GM12864 (cell line): ENCODE data around the gene RANBP3.

Source experiments
- DNase-seq: peaks from one replicate; pipeline ENCODE4 v3.0.0-alpha.2; 2011; ENCODE audit warnings: low read depth
- H3K4me3 ChIP-seq: 2 replicates; pipeline ENCODE4 v1.5.1; 2011; ENCODE audit warnings: mild to moderate bottlenecking, low read depth, low read length, control low read depth
- TF ChIP-seq, protein P1 (sequence below): IDR thresholded peaks from 2 replicates; pipeline ENCODE4 v1.5.1; 2011; ENCODE audit warnings: low read depth, mild to moderate bottlenecking, moderate library complexity, low read length, control low read depth, inconsistent platforms; ENCODE audit errors: missing control alignments

RANBP3 gene

GRCh38 chr19:5917431-5918107, 60.4 kb downstream of the RANBP3 start:
- no peak overlapping the region for H3K4me3 ChIP-seq
- TF ChIP-seq, protein P1, sequence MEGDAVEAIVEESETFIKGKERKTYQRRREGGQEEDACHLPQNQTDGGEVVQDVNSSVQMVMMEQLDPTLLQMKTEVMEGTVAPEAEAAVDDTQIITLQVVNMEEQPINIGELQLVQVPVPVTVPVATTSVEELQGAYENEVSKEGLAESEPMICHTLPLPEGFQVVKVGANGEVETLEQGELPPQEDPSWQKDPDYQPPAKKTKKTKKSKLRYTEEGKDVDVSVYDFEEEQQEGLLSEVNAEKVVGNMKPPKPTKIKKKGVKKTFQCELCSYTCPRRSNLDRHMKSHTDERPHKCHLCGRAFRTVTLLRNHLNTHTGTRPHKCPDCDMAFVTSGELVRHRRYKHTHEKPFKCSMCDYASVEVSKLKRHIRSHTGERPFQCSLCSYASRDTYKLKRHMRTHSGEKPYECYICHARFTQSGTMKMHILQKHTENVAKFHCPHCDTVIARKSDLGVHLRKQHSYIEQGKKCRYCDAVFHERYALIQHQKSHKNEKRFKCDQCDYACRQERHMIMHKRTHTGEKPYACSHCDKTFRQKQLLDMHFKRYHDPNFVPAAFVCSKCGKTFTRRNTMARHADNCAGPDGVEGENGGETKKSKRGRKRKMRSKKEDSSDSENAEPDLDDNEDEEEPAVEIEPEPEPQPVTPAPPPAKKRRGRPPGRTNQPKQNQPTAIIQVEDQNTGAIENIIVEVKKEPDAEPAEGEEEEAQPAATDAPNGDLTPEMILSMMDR = no peak
- no peak for DNase-seq

DNA sequence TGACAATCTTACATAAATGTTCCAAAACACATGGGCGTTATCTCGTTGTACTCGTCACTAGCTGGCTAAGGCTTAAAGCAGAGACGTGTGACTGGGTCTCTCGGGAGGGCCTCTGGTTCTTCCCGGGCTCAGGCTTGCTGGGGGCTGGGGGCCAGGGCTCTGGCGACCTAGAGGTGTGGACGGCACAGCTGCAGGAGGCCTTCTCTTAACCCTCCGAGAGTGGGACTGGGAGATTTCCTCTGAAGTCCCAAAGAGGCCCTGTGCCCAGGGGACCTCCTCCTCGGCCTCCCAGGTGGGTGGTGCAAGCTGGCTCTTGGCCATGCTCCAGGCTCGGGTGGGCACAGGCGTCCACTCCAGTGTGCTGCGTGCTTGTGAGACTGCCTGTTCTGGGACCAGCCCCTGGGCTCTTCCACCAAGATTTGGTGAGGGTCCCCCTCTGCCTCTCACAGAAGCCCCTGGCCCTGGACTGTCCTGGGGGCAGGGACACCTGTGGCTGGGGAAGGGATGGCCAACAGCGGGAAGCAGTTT, 61.7 kb downstream of the RANBP3 start:
- DNase-seq = no peak
- no peak overlapping the region for H3K4me3 ChIP-seq
- TF ChIP-seq, protein P1 = no peak

DNA sequence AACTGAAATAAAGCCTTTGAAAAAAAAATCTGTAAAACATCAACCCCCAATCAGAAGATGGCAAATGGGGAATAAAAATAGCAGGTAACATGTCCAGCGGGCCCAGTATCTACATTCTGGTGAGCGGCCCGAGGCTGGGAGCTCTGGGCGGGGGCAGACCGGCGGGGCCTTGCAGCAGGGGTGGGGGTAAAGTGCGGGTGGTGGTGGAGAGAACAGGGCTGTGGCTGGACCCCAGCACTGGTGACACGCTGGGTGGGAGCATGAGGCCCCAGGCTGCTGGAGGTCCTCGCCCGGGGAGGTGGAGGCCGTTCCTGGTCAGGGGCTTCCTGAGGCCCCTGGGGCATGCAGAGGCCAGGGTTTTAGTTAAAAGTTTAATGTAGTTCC, 62.2 kb downstream of the RANBP3 start:
- no peak overlapping the region for H3K4me3 ChIP-seq
- DNase-seq = no peak
- TF ChIP-seq, protein P1 = no peak

DNA sequence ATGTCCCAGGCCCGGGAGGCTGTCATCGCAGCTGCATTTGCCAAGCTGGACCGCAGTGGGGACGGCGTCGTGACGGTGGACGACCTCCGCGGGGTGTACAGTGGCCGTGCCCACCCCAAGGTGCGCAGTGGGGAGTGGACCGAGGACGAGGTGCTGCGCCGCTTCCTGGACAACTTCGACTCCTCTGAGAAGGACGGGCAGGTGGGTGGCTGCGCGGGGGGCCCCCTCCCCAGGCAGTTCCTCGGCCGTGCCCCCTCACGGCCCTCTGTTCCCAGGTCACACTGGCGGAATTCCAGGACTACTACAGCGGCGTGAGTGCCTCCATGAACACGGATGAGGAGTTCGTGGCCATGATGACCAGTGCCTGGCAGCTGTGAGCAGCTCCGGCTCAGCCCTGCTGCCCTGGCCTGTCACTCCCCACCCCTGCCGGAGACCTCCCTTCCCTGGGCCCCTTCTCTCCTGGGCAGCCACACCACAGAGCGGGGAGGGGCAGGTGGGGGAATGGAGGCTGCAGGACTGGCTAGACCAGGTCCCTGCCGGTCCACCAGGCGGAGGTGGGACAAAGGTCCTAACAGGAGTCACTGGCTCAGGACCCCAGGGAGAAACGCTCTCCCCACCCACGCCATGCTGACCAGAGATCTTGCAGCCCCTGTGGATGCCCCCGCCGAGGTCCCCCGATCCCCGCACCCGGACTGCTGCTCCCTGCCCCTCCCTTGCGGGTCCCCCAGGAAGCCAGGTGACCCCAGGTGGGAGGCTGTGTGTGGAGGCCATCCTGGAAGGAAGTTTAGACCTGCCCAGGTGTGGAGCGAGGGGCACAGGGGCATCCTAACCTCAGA, 62.8 kb downstream of the RANBP3 start:
- no peak overlapping the region for H3K4me3 ChIP-seq
- TF ChIP-seq, protein P1 = no peak

DNA sequence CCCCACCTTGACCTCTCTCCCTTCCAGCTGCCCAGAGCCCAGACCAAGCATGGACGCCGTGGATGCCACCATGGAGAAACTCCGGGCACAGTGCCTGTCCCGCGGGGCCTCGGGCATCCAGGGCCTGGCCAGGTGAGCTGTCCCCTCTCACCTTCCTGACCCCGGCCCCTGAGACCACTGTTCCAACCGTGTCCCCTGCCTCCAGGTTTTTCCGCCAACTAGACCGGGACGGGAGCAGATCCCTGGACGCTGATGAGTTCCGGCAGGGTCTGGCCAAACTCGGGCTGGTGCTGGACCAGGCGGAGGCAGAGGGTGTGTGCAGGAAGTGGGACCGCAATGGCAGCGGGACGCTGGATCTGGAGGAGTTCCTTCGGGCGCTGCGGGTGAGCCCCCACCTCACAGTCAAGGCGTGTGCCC, 63.6 kb downstream of the RANBP3 start:
- no peak for DNase-seq
- TF ChIP-seq, protein P1 = no peak
- H3K4me3 ChIP-seq = no peak overlapping the region

More for the DNA sequence above, 62.8 kb downstream of the RANBP3 start:
- no peak for DNase-seq

DNA sequence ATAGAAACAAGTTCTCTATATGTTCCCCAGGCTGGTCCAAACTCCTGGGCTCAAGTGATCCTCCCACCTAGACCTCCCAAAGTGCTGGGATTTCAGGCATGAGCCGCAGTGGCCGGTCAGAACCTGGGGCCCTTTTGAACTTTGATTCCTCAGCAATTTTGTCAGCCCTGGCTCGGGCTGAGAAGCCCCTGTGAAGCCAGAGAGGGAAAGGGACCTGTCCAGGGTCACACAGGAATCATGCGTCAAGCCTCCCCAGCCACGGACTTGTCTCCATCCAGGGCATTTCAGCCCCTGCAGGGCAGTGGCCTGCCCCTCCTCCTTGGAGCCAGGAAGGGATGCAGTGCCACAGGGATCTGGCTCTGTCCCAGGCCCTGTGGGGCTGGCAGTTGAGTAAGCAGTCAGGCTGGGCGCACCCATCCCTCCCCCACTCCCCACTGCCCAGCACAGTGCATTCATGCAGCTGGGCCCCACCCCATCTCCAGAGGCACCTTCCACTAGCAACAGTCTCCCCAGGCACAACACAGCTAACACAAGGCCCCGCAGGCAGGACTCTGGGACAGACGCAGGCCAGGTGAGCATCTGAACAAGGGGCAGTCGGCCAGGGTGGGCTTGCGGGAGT, 64.1 kb downstream of the RANBP3 start, which contains the start of gene CAPS:
Gene CAPS, plus strand, starts transcription at position 516 of the 619 bp plus-strand sequence. CDS start 153 bp downstream, outside the sequence.
- no peak for DNase-seq
- H3K4me3 ChIP-seq = no peak within 1 kb of the TSS
- TF ChIP-seq, protein P1 = no peak
